GM13976 (cell line): Measurements from ENCODE around the gene TLCD3B.
"Not testable (repeated sequence)": the region's sequence is repeated elsewhere in the genome, so short reads cannot be mapped to it uniquely, and the experiment has no call there.

Source experiments
- DNase-seq: peaks from one replicate; pipeline ENCODE4 v3.0.0; 2012; ENCODE audit warnings: low spot score
- CTCF ChIP-seq: IDR thresholded peaks from 2 replicates; pipeline ENCODE4 v1.5.1; 2012; ENCODE audit warnings: borderline replicate concordance, mild to moderate bottlenecking; ENCODE audit not compliant: insufficient read depth; ENCODE audit errors: extremely low read depth, missing control alignments, control extremely low read depth
- in situ Hi-C: fragments of 300-500 bp; cut with MboI; formaldehyde crosslinking; loops from one replicate; pipeline ENCODE4 v1.12.0; 2022; ENCODE audit warnings: low sequenced_read_pairs, mixed read lengths, inconsistent platforms; ENCODE audit not compliant: unreplicated experiment

TLCD3B gene

DNA sequence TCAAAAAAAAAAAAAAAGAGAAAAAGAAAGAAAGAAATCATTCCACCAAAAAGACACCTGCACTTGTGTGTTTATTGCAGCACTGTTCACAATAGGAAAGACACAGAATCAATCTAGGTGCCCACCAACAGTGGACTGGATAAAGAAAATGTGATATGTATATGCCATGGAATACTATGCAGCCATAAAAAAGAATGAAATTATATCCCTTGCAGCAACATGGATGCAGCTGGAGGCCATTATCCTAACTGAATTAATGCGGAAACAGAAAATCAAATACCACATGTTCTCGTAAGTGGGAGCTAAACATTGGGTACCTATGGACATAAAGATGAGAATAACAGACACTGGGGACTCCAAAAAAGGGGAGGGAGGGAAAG lies 13.8 kb downstream of the TLCD3B start:
- DNase-seq, result no peak
- in situ Hi-C loops, result loop anchor here (25.0 kb wide), 1 partner anchor 330 kb away; the partner anchor contains the start of gene QPRT
- TF ChIP-seq CTCF, result no peak

DNA sequence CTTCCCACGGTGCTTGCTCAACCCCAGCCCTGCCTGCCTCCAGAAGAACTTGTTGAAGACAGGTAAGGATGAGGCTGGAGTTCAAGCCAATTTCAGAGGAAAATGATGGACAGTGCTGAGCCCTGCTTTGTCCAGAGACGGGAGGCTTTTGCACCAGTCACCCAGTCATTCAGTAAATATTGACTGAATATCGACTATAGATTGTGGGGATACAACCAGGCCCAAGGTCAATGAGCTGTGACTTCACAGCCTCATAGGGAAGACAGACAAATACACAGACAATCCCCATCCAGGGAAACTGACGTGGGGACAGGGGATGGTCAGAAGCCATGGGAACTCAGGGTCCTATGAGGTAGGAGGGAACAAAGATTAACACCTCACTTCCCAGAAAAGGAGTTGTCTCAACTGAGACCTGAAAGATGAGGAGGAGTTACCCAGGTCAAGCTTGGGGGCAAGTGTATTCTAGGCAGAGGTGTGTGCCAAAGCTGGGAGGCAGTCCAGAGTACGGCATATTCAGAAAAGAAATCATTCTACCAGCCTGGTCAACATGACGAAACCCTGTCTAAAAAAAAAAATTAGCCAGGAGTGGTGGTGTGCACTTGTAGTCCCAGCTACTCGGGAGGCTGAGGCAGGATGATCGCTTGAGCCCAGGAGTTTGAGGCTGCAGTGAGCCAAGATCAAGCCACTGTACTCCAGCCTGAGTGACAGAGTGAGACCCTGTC lies 14.4 kb downstream of the TLCD3B start:
- DNase-seq, result no peak
- no peak for TF ChIP-seq CTCF
- in situ Hi-C loops, result loop anchor here (25.0 kb wide), 1 partner anchor 329 kb away; the partner anchor contains the start of gene QPRT

GRCh38 chr16:30015450-30015849 lies 15.6 kb downstream of the TLCD3B start:
- in situ Hi-C loops, result loop anchor here (25.0 kb wide), 1 partner anchor 328 kb away; the partner anchor contains the start of gene QPRT
- not testable (repeated sequence) for DNase-seq

DNA sequence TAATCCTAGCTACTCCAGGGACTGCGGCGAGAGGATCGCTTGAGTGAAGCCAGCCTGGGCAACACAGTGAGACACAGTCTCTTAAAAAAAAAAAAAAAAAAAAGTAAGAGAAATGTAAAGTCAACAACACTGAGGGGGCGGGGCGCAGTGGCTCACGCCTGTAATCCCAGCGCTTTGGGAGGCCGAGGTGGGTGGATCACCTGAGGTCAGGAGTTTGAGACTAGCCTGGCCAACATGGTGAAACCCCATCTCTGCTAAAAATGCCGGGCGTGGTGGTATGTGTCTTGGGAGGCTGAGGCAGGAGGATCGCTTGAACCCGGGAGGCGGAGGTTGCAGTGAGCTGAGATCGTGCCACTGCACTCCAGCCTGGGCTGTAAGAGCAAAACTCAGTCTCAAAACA lies 18.5 kb downstream of the TLCD3B start:
- not testable (repeated sequence) for DNase-seq
- in situ Hi-C loops, result loop anchor here (25.0 kb wide), 1 partner anchor 325 kb away; the partner anchor contains the start of gene QPRT

DNA sequence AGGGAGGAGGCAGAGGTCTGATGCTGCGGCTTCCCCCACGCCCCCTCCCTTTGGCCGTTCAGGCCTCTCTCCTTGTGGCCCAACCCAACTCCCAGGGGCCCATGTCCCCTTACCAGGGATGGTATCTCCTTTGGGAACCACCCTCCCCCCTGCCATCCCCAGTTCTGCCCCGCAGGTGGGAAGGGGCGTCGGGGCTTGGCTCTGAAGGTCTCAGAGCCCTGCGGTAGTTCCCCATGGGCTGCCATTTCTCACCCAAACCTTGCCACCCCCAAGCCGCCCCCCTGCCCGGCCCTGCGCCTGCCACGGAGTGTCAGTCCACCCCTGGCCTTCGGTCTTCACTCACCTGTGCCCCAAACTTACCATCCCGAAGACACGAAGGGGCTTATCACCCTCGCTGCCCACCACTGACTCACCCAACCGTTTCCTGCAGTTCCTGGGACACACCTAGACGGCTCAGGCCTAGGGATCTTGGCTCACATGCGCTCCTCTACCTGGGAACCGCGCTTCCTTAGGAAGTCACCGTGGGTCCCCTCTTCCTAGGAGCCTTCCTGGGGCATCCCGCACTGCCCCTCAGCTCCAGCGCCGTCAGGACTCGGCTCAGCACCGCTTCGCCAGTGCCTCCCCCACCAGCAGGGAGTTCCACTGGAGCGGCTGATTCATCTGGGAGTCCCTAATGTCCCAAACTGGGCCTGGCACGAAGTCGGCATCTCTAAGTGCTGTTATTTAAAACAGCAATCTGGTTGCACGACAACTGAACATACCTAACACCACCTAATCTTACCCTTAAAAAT lies 19.2 kb downstream of the TLCD3B start:
- DNase-seq, result no peak
- no peak for TF ChIP-seq CTCF
- in situ Hi-C loops, result loop anchor here (25.0 kb wide), 1 partner anchor 325 kb away; the partner anchor contains the start of gene QPRT

- in situ Hi-C loops, result loop anchor here (25.0 kb wide), 1 partner anchor 324 kb away; the partner anchor contains the start of gene QPRT
- DNase-seq, result peak; percentile 72
- no peak for TF ChIP-seq CTCF
Observed at GRCh38 chr16:30010844-30011713, 20.0 kb downstream of the TLCD3B start, which contains the start of gene DOC2A. Gene DOC2A (minus strand): TSS chr16:30011027. CDS start chr16:30010222, 805 bp downstream.
